ENCODE data around the gene CCDC34.

- no peak for TF ChIP-seq POLR2A (IDR thresholded peaks at IDR 0.05)
- no peak for TF ChIP-seq CTCF (IDR thresholded peaks at IDR 0.05 in 4 of 5, conservative IDR thresholded peaks at IDR 0.05 in 1 of 5)
Measured at GRCh38 chr11:27395556-27396258, 32.7 kb upstream of the CCDC34 start.
